Measurements from ENCODE around the gene FBXW7.

The FBXW7 gene

GRCh38 chr4:152321923-152322322, 214.0 kb downstream of the FBXW7 start:
- FAIRE-seq = no peak

GRCh38 chr4:152321398-152321797, 214.5 kb downstream of the FBXW7 start:
- no peak for FAIRE-seq

- FAIRE-seq = no peak
Measured at GRCh38 chr4:152316969-152317368, 218.9 kb downstream of the FBXW7 start.

GRCh38 chr4:152310257-152310656, 225.6 kb downstream of the FBXW7 start:
- no peak for FAIRE-seq

- no peak for FAIRE-seq
Measured at GRCh38 chr4:152309418-152309817, 226.5 kb downstream of the FBXW7 start.

- FAIRE-seq = no peak
Measured at GRCh38 chr4:152308951-152309350, 226.9 kb downstream of the FBXW7 start.

GRCh38 chr4:152307669-152308068, 228.2 kb downstream of the FBXW7 start:
- FAIRE-seq = no peak

GRCh38 chr4:152306541-152306940, 229.4 kb downstream of the FBXW7 start:
- no peak for FAIRE-seq

- no peak for FAIRE-seq
Measured at GRCh38 chr4:152304220-152304619, 231.7 kb downstream of the FBXW7 start.

GRCh38 chr4:152301381-152301780, 234.5 kb downstream of the FBXW7 start:
- no peak for FAIRE-seq

GRCh38 chr4:152299553-152299952, 236.3 kb downstream of the FBXW7 start:
- FAIRE-seq = no peak

- FAIRE-seq = no peak
Measured at GRCh38 chr4:152296386-152296785, 239.5 kb downstream of the FBXW7 start.

GRCh38 chr4:152294765-152295164, 241.1 kb downstream of the FBXW7 start:
- no peak for FAIRE-seq

GRCh38 chr4:152294331-152294730, 241.6 kb downstream of the FBXW7 start:
- FAIRE-seq = no peak

- FAIRE-seq = no peak
Measured at GRCh38 chr4:152293527-152293926, 242.4 kb downstream of the FBXW7 start.

GRCh38 chr4:152290366-152290921, 245.4 kb downstream of the FBXW7 start:
- no peak for FAIRE-seq

- no peak for FAIRE-seq
Measured at GRCh38 chr4:152289941-152290340, 246.0 kb downstream of the FBXW7 start.

GRCh38 chr4:152289541-152289940, 246.4 kb downstream of the FBXW7 start:
- FAIRE-seq = no peak

- no peak for FAIRE-seq
Measured at GRCh38 chr4:152283801-152284470, 252.0 kb downstream of the FBXW7 start.

- FAIRE-seq = no peak
Measured at GRCh38 chr4:152281822-152282221, 254.1 kb downstream of the FBXW7 start.

GRCh38 chr4:152281211-152281610, 254.7 kb downstream of the FBXW7 start:
- no peak for FAIRE-seq

GRCh38 chr4:152279234-152279566, 256.7 kb downstream of the FBXW7 start:
- no peak for FAIRE-seq

- FAIRE-seq = no peak
Measured at GRCh38 chr4:152278505-152279233, 257.2 kb downstream of the FBXW7 start.

GRCh38 chr4:152278172-152278504, 257.8 kb downstream of the FBXW7 start:
- no peak for FAIRE-seq

GRCh38 chr4:152277333-152277732, 258.6 kb downstream of the FBXW7 start:
- no peak for FAIRE-seq
